IPS-18a (cell line): ENCODE measurements around the gene AOX1.

Experiments
- H3K27ac ChIP-seq: one replicate; pipeline ENCODE4 v1.5.1; 2013; ENCODE audit warnings: low read length
- H3K27me3 ChIP-seq: one replicate; pipeline ENCODE4 v1.6.1; 2013; ENCODE audit warnings: mild to moderate bottlenecking, low read length; ENCODE audit not compliant: control insufficient read depth, insufficient read depth
- H3K36me3 ChIP-seq: one replicate; pipeline ENCODE4 v1.6.1; 2013; ENCODE audit warnings: low read depth, low read length; ENCODE audit not compliant: control insufficient read depth
- H3K4me1 ChIP-seq: one replicate; pipeline ENCODE4 v1.6.1; 2013; ENCODE audit warnings: low read depth, low read length; ENCODE audit not compliant: control insufficient read depth
- H3K4me3 ChIP-seq: one replicate; pipeline ENCODE4 v1.5.1; 2013; ENCODE audit warnings: low read length
- H3K9ac ChIP-seq: one replicate; pipeline ENCODE4 v1.6.1; 2013; ENCODE audit warnings: mild to moderate bottlenecking, low read length, moderate library complexity
- H3K9me3 ChIP-seq: one replicate; pipeline ENCODE4 v1.6.1; 2013; ENCODE audit warnings: low read depth, low read length; ENCODE audit not compliant: control insufficient read depth

AOX1 gene

GRCh38 chr2:200588076-200588678 lies 2.4 kb downstream of the AOX1 start:
- Histone ChIP-seq H3K27me3 (peaks cover 17% of the 10 kb centered on the region), H3K4me1 (peaks cover 6% of the 10 kb centered on the region), H3K9ac (no peak overlapping the region), H3K9me3 (no peaks in the 10 kb centered on the region), H3K4me3 (no peak overlapping the region), H3K36me3 (no peaks in the 10 kb centered on the region), H3K27ac (no peak overlapping the region)

GRCh38 chr2:200590090-200590489 lies 4.3 kb downstream of the AOX1 start:
- Histone ChIP-seq H3K4me3 (no peak overlapping the region), H3K9me3 (no peaks in the 10 kb centered on the region), H3K27me3 (peaks cover 17% of the 10 kb centered on the region), H3K9ac (no peak overlapping the region), H3K4me1 (peaks cover 5% of the 10 kb centered on the region), H3K36me3 (no peaks in the 10 kb centered on the region), H3K27ac (no peak overlapping the region)

GRCh38 chr2:200591308-200591707 lies 5.5 kb downstream of the AOX1 start:
- Histone ChIP-seq H3K27ac (no peak overlapping the region), H3K9ac (no peak overlapping the region), H3K9me3 (no peaks in the 10 kb centered on the region), H3K4me1 (no peaks in the 10 kb centered on the region), H3K27me3 (peaks cover 12% of the 10 kb centered on the region), H3K36me3 (no peaks in the 10 kb centered on the region), H3K4me3 (no peak overlapping the region)

GRCh38 chr2:200592406-200593075 lies 6.7 kb downstream of the AOX1 start:
- Histone ChIP-seq H3K27me3 (no peaks in the 10 kb centered on the region), H3K36me3 (no peaks in the 10 kb centered on the region), H3K27ac (no peak overlapping the region), H3K4me3 (no peak overlapping the region), H3K9ac (no peak overlapping the region), H3K9me3 (no peaks in the 10 kb centered on the region), H3K4me1 (no peaks in the 10 kb centered on the region)

GRCh38 chr2:200593905-200594304 lies 8.1 kb downstream of the AOX1 start:
- H3K36me3 ChIP-seq: no peaks in the 10 kb centered on the region
- no peaks in the 10 kb centered on the region for H3K27me3 ChIP-seq
- H3K4me3 ChIP-seq: no peak overlapping the region
- no peak overlapping the region for H3K9ac ChIP-seq
- H3K9me3 ChIP-seq: no peaks in the 10 kb centered on the region
- no peak overlapping the region for H3K27ac ChIP-seq
- no peaks in the 10 kb centered on the region for H3K4me1 ChIP-seq

- H3K4me3 ChIP-seq: no peak overlapping the region
- no peaks in the 10 kb centered on the region for H3K4me1 ChIP-seq
- H3K36me3 ChIP-seq: no peaks in the 10 kb centered on the region
- no peak overlapping the region for H3K27ac ChIP-seq
- H3K27me3 ChIP-seq: no peaks in the 10 kb centered on the region
- H3K9ac ChIP-seq: no peak overlapping the region
- no peaks in the 10 kb centered on the region for H3K9me3 ChIP-seq
Observed at GRCh38 chr2:200595913-200596312, 10.1 kb downstream of the AOX1 start.

- H3K4me1 ChIP-seq: no peaks in the 10 kb centered on the region
- no peaks in the 10 kb centered on the region for H3K9me3 ChIP-seq
- no peak overlapping the region for H3K27ac ChIP-seq
- no peaks in the 10 kb centered on the region for H3K36me3 ChIP-seq
- H3K27me3 ChIP-seq: no peaks in the 10 kb centered on the region
- H3K9ac ChIP-seq: no peak overlapping the region
- no peak overlapping the region for H3K4me3 ChIP-seq
Observed at GRCh38 chr2:200596774-200597570, 11.2 kb downstream of the AOX1 start.

GRCh38 chr2:200599206-200599605 lies 13.4 kb downstream of the AOX1 start:
- Histone ChIP-seq H3K27ac (no peak overlapping the region), H3K4me1 (no peaks in the 10 kb centered on the region), H3K4me3 (no peak overlapping the region), H3K9ac (no peak overlapping the region), H3K36me3 (no peaks in the 10 kb centered on the region), H3K9me3 (no peaks in the 10 kb centered on the region), H3K27me3 (no peaks in the 10 kb centered on the region)

- no peaks in the 10 kb centered on the region for H3K36me3 ChIP-seq
- no peak overlapping the region for H3K9ac ChIP-seq
- H3K4me3 ChIP-seq: no peak overlapping the region
- no peak overlapping the region for H3K27ac ChIP-seq
- H3K9me3 ChIP-seq: no peaks in the 10 kb centered on the region
- H3K27me3 ChIP-seq: no peaks in the 10 kb centered on the region
- no peaks in the 10 kb centered on the region for H3K4me1 ChIP-seq
Observed at GRCh38 chr2:200600549-200601225, 14.9 kb downstream of the AOX1 start.

- H3K36me3 ChIP-seq: no peaks in the 10 kb centered on the region
- no peak overlapping the region for H3K9ac ChIP-seq
- H3K4me3 ChIP-seq: no peak overlapping the region
- H3K4me1 ChIP-seq: no peaks in the 10 kb centered on the region
- H3K9me3 ChIP-seq: no peaks in the 10 kb centered on the region
- H3K27ac ChIP-seq: no peak overlapping the region
- H3K27me3 ChIP-seq: no peaks in the 10 kb centered on the region
Observed at GRCh38 chr2:200602584-200602983, 16.8 kb downstream of the AOX1 start.

- H3K36me3 ChIP-seq: no peaks in the 10 kb centered on the region
- no peaks in the 10 kb centered on the region for H3K4me1 ChIP-seq
- no peak overlapping the region for H3K27ac ChIP-seq
- H3K27me3 ChIP-seq: no peaks in the 10 kb centered on the region
- H3K9ac ChIP-seq: no peak overlapping the region
- no peaks in the 10 kb centered on the region for H3K9me3 ChIP-seq
- no peak overlapping the region for H3K4me3 ChIP-seq
Observed at GRCh38 chr2:200603972-200604371, 18.2 kb downstream of the AOX1 start.
